Nephron (organoid): ENCODE measurements around the gene PRDM16.
A peak's percentile ranks its signal among the peaks of the same experiment; 100 is the strongest.

Experiments
- H3K27ac Mint-ChIP-seq, 3 experiments: 2 replicates each; pipeline ENCODE4 v1.8.0; 2020; ENCODE audit warnings: mixed read lengths in 3 of 3, mild to moderate bottlenecking in 2 of 3, moderate library complexity in 1 of 3
- H3K27me3 Mint-ChIP-seq: 2 replicates; pipeline ENCODE4 v1.8.0; 2021; ENCODE audit warnings: low read depth, mild to moderate bottlenecking, moderate library complexity, mixed read lengths
- H3K36me3 Mint-ChIP-seq: 2 replicates; pipeline ENCODE4 v1.8.0; 2020; ENCODE audit warnings: low read depth, mixed read lengths
- H3K4me1 Mint-ChIP-seq: 2 replicates; pipeline ENCODE4 v1.8.0; 2020; ENCODE audit warnings: mixed read lengths
- H3K4me3 Mint-ChIP-seq, 3 experiments: 2 replicates each; pipeline ENCODE4 v1.8.0; 2020; ENCODE audit warnings: mild to moderate bottlenecking in 3 of 3, mixed read lengths in 3 of 3, moderate library complexity in 2 of 3
- H3K9me3 Mint-ChIP-seq: 2 replicates; pipeline ENCODE4 v1.8.0; 2020; ENCODE audit warnings: mixed read lengths
- CTCF ChIP-seq, 3 experiments: fragments of 200-600 bp; sonication (generic); IDR thresholded peaks; one replicate each; pipeline ENCODE4 v1.5.0; 2021; ENCODE audit warnings: antibody characterized with exemption in 3 of 3; ENCODE audit not compliant: unreplicated experiment in 3 of 3

PRDM16 gene

GRCh38 chr1:3103967-3104677 is 35.1 kb downstream of the PRDM16 start:
- Mint-ChIP-seq H3K4me1 (peaks cover 4% of the 10 kb centered on the region), H3K27me3 (peaks cover 55% of the 10 kb centered on the region), H3K4me3 (no peak overlapping the region), H3K36me3 (peaks cover 6% of the 10 kb centered on the region), H3K9me3 (peaks cover 3% of the 10 kb centered on the region), H3K27ac (no peak overlapping the region)
- no peak for TF ChIP-seq CTCF (IDR thresholded peaks at IDR 0.05; ENCODE audit: unreplicated experiment in 3 of 3)

DNA sequence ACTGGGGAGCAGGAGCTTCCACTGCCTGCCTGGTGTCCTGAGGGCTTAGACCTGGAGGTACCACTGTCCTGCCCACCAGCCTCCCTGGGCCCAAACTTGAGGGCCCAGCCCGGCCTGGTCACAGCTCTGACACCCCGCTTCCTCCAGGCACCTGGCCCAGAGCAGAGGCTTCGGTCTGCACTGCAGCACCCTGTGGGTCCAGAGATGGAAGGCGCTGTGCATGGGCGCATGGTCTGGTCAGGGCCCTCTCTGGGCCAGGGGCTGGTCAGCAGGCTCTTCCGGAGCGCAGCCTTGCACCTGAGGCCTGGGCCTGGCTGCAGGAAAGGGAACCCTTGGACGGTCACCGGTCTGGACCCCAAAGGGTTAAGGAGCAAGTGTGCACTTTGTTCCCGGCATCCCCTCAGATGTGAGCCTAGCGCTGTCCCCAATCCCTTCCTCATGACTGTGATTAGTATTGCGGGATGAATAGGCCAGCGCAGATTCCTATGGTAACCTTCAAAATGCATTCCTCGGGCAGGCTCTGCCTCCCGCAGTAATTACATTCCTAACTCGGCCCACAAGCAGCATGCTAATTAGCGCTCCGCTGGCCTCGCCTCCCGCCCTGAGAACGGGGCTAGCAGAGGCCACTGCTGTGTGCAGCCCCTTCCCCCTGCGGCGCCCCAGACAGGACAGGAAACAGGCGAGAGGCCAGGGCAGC is 36.3 kb downstream of the PRDM16 start:
- Mint-ChIP-seq H3K4me1 (peaks cover 8% of the 10 kb centered on the region), H3K36me3 (peaks cover 9% of the 10 kb centered on the region), H3K9me3 (peaks cover 3% of the 10 kb centered on the region), H3K27me3 (peaks cover 52% of the 10 kb centered on the region), H3K27ac (peak overlapping the region in 1 of 3 experiments; percentile 41), H3K4me3 (peak overlapping the region in 1 of 3 experiments; percentile 11)
- TF ChIP-seq CTCF (IDR thresholded peaks at IDR 0.05; ENCODE audit: unreplicated experiment in 3 of 3), result no peak

DNA sequence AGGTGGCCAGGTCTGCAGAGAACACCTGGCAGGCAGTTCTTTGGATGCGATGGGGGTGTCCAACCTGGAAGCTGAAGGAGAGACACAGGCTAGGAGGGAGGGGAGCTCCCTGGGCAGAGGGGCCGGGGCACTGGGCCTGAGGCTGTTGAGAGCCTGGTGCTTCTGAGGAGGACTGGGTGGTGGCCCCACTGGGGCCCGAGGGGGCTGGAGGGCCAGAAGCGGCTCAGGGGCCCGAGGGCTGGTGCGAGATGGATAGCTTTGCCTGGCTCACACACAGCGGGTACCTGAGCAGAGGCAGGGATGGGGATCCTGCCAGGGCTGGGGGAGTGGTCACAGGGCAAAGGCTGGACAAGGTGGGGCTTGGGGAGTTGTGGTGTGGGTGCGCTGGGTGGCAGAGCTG is 37.2 kb downstream of the PRDM16 start:
- H3K4me3 Mint-ChIP-seq, result no peak overlapping the region
- peaks cover 55% of the 10 kb centered on the region for H3K27me3 Mint-ChIP-seq
- no peak overlapping the region for H3K27ac Mint-ChIP-seq
- H3K4me1 Mint-ChIP-seq, result peaks cover 8% of the 10 kb centered on the region
- H3K36me3 Mint-ChIP-seq, result peaks cover 9% of the 10 kb centered on the region
- H3K9me3 Mint-ChIP-seq, result peaks cover 3% of the 10 kb centered on the region
- TF ChIP-seq CTCF (IDR thresholded peaks at IDR 0.05; ENCODE audit: unreplicated experiment in 3 of 3), result no peak

DNA sequence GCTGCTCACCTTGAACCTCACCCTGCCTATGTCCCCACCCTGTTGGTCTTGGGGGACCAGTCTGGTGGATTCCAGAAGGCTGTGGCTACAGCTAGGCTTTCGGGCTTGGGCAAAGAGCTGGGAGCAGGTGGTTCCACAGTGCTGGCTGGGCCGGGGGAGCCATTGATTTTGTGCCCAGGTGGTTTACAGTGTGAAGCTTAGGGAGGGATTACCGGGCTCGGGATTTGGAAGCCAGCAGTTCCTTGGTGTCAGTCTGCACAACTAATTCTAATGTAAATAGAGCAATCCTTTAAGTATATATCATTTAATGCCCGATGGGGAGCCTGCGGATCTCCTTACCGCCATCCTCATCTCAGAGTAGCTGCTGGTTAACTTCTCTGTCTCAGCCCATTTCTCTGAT is 38.2 kb downstream of the PRDM16 start:
- TF ChIP-seq CTCF (IDR thresholded peaks at IDR 0.05; ENCODE audit: unreplicated experiment in 3 of 3), result no peak
- H3K27me3 Mint-ChIP-seq, result peaks cover 55% of the 10 kb centered on the region
- H3K4me3 Mint-ChIP-seq, result no peak overlapping the region
- H3K36me3 Mint-ChIP-seq, result peaks cover 9% of the 10 kb centered on the region
- peaks cover 3% of the 10 kb centered on the region for H3K9me3 Mint-ChIP-seq
- H3K4me1 Mint-ChIP-seq, result peaks cover 15% of the 10 kb centered on the region
- no peak overlapping the region for H3K27ac Mint-ChIP-seq

- Mint-ChIP-seq H3K4me3 (no peak overlapping the region), H3K36me3 (peaks cover 9% of the 10 kb centered on the region), H3K4me1 (peaks cover 20% of the 10 kb centered on the region), H3K27me3 (peaks cover 45% of the 10 kb centered on the region), H3K9me3 (peaks cover 3% of the 10 kb centered on the region), H3K27ac (peak overlapping the region in 1 of 3 experiments; percentile 29)
- no peak for TF ChIP-seq CTCF (IDR thresholded peaks at IDR 0.05; ENCODE audit: unreplicated experiment in 3 of 3)
These were observed 40.4 kb downstream of the PRDM16 start for GRCh38 chr1:3109355-3109754.
